GM06990 (cell line): ENCODE measurements around the gene SMAP2.
"Not testable (repeated sequence)": the region's sequence is repeated elsewhere in the genome, so short reads cannot be mapped to it uniquely, and the experiment has no call there.

Source experiments
- DNase-seq: peaks from one replicate; pipeline ENCODE4 v3.0.0-alpha.2; 2011; ENCODE audit not compliant: insufficient read length; ENCODE audit errors: extremely low read depth
- H3K27me3 ChIP-seq: replicated peaks from 2 replicates; pipeline ENCODE4 v1.6.0; 2011; ENCODE audit warnings: low read length; ENCODE audit not compliant: control insufficient read depth, insufficient read depth
- H3K36me3 ChIP-seq: 2 replicates; pipeline ENCODE4 v1.5.1; 2011; ENCODE audit warnings: low read length; ENCODE audit not compliant: control insufficient read depth, insufficient read depth
- H3K4me3 ChIP-seq: replicated peaks from 2 replicates; pipeline ENCODE4 v1.5.1; 2011; ENCODE audit warnings: low read depth, mild to moderate bottlenecking, control low read depth, low read length
- TF ChIP-seq, protein P1 (sequence below): IDR thresholded peaks from 2 replicates; pipeline ENCODE4 v1.5.1; 2011; ENCODE audit warnings: low read length, control low read depth, mild to moderate bottlenecking, inconsistent platforms; ENCODE audit not compliant: insufficient read depth, poor library complexity, severe bottlenecking

Gene SMAP2

DNA sequence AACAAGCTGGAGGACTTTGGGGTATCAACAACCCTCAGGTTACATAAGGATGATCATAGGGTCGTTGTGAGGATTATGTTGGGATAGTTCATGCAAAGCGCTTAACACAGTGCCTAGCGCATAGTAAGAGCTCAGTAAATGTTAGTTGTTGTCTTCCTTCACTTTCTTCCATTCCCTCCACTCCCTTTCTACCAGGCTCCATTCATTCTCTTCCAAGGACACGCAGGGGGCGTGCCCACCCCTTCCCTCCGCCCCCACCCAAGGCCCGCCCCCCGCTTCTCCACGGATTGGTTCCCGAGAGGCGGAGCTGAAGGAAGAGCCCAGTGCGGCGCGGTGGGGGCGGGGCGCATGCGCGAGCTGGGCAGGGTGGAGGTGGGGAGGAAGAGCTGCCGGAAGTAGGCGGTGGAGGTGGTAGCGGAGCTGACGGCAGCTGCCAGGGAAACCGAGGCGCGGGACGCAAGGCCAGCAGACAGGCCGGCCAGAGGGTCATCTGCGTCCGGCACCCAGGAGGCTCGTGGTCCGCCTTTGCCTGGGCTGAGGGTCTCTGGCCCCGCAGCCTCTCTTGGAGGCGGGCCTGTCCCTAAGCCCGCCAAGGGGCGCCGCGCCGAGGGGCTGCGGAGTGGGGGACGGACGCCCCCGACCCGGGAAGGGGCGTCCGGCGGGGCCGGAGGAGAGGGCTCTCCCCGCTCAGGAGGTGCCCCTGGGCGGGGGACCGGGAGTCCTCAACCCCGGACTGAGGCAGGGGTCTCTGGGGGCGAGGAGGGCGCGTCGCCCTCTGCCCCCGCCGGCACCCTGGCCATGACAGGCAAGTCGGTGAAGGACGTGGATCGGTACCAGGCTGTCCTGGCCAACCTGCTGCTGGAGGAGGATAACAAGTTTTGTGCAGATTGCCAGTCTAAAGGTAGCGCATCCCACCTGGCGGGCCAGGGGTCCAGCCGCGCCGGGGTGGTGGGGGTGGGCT is at the start of gene SMAP2:
Gene SMAP2, plus strand, starts transcription at position 405 of the 961 bp plus-strand sequence. Its CDS starts 394 bp downstream, at position 799.
- DNase-seq, result peak; percentile 98

DNA sequence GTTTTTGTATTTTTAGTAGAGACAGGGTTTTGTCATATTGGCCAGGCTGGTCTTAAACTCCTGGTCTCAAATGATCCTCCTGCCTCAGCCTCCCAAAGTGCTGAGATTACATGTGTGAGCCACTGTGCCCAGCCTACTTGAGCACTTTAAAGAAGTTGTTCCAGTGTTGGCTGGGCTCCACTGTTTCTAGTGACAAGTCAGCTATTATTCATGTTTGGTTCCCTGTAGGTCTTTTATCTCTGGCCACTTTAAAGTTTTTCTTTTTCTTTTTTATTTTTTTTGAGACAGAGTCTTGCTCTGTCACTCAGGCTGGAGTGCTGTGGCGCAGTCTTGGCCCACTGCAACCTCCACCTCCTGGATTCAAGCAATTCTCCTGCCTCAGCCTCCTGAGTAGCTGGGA is 42.1 kb upstream of the SMAP2 start:
- H3K4me3 ChIP-seq, DNase-seq, H3K36me3 ChIP-seq: not testable (repeated sequence)

More for the DNA sequence above, at the start of gene SMAP2:
- H3K27me3 ChIP-seq, result no peaks in the 10 kb centered on the region
- peak within 1 kb of the TSS; percentile 88 for H3K4me3 ChIP-seq
- TF ChIP-seq, protein P1, sequence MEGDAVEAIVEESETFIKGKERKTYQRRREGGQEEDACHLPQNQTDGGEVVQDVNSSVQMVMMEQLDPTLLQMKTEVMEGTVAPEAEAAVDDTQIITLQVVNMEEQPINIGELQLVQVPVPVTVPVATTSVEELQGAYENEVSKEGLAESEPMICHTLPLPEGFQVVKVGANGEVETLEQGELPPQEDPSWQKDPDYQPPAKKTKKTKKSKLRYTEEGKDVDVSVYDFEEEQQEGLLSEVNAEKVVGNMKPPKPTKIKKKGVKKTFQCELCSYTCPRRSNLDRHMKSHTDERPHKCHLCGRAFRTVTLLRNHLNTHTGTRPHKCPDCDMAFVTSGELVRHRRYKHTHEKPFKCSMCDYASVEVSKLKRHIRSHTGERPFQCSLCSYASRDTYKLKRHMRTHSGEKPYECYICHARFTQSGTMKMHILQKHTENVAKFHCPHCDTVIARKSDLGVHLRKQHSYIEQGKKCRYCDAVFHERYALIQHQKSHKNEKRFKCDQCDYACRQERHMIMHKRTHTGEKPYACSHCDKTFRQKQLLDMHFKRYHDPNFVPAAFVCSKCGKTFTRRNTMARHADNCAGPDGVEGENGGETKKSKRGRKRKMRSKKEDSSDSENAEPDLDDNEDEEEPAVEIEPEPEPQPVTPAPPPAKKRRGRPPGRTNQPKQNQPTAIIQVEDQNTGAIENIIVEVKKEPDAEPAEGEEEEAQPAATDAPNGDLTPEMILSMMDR, result no peak
- H3K36me3 ChIP-seq, result no peaks in the 10 kb centered on the region

DNA sequence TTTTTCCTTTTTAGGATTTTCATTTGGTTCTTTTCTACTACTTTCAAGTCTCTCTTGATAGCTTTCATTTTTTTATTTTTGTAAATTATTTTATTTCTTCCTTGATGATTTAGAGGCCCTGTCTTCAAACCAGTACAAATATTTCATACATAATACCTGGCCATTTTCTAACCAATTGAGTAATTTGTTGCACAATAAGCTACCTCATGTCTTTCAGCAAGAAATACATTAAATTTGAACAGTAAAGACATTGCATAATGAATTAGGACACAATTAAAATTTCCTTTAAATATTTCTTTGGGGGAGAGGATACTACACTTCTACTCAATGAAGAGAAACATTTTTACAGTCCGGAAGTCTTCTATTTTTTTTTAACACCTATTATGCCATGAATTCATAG is 40.8 kb upstream of the SMAP2 start:
- H3K36me3 ChIP-seq, result no peaks in the 10 kb centered on the region
- TF ChIP-seq, protein P1, result no peak
- DNase-seq, result no peak
- H3K4me3 ChIP-seq, result no peak overlapping the region
- no peaks in the 10 kb centered on the region for H3K27me3 ChIP-seq

More for the DNA sequence above, 42.1 kb upstream of the SMAP2 start:
- not testable (repeated sequence) for H3K27me3 ChIP-seq

DNA sequence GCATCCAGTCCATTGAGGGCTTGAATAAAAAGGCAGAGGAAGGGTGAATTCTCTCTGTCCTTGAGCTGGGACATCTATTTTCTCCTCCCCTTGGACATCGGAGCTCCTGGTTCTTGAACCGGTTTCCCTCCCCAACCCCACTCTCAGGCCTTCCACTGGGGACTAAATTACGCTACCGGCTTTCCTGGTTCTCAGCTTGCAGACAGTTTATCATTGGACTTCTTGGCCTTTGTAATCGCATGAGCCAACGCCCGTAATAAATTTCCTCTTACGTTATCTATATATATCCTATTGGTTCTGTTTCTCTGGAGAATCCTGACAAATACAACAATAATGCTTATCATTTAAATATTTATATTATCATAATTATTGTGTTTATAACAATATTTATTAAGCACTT is 36.1 kb upstream of the SMAP2 start:
- TF ChIP-seq, protein P1, result no peak
- H3K27me3 ChIP-seq, result no peaks in the 10 kb centered on the region
- no peak overlapping the region for H3K4me3 ChIP-seq
- no peak for DNase-seq
- no peaks in the 10 kb centered on the region for H3K36me3 ChIP-seq

DNA sequence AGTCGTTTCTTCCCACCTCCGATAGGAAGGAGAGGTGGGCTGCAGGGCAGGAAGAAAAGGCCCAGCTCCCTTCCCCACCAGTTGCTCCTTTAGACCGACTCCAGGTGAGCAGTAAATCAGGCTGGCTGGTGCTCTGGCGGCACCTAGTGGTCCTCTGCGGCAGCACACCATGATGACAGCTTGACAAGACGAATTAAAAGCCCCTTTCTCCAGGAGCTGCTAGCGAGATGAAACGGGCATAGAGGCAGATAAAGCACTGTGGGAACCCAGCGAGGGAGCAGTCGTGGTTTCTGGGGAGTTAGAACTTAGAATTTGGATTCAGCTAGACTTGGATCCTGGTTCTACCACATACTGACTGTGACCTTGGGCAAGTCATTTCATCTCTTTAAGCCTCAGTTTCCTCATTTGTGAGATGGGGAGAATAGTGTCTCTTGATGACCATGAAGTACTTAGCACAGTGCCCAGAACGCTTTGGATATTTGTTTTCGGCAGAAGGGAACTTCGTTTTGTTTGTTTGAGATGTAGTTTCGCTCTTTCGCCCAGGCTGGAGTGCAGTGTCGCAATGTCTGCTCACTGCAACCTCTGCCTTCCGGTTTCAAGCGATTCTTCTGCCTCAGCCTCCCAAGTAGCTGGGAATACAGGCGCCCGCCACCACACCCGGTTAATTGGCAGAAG is 34.6 kb upstream of the SMAP2 start:
- TF ChIP-seq, protein P1, result peak; percentile 98
- Histone ChIP-seq H3K27me3 (no peaks in the 10 kb centered on the region), H3K36me3 (no peaks in the 10 kb centered on the region), H3K4me3 (no peak overlapping the region; the same call in 1 of the 2 replicates)
- DNase-seq, result peak; percentile 85
